OCI-LY7 (cell line): ENCODE measurements around the gene SCRN2. TPM values are rescaled to one million over a fixed set of nuclear protein-coding genes. Genes with fewer than 3 reads are reported as not detected.

Source experiments
- BruUV-seq: library from RNA; stranded (reverse); fragments of 400-500 nt; replicated peaks from 2 replicates; lab custom pipeline; 2021; lab: Mats Ljungman, UMichigan
- CTCF ChIA-PET: fragments of 300-600 bp; sonication (Branson Sonifier 250); formaldehyde crosslinking; loops from one replicate; lab custom pipeline; 2022; ENCODE audit warnings: antibody characterized with exemption; ENCODE audit not compliant: unreplicated experiment; lab: Charles Lee
- POLR2A ChIA-PET: fragments of 300-600 bp; sonication (Branson Sonifier 250); formaldehyde crosslinking; loops from one replicate; lab custom pipeline; 2022; ENCODE audit warnings: antibody characterized with exemption; lab: Charles Lee
- DNase-seq: peaks from one replicate; pipeline ENCODE4 v3.0.0-alpha.2; 2015; ENCODE audit warnings: low spot score
- H2AFZ ChIP-seq: fragments of 200-600 bp; sonication (generic), shearing (Covaris generic); 2 replicates; pipeline ENCODE4 v1.6.1; 2014; ENCODE audit warnings: mild to moderate bottlenecking, antibody characterized with exemption, low read length, moderate library complexity
- H3K27ac ChIP-seq: fragments of 200-600 bp; sonication (generic); 2 replicates; pipeline ENCODE4 v1.5.1; 2014; ENCODE audit warnings: mixed run types, low read depth, mild to moderate bottlenecking, moderate library complexity, low read length, inconsistent platforms; ENCODE audit not compliant: poor library complexity, severe bottlenecking
- H3K36me3 ChIP-seq: fragments of 200-600 bp; sonication (generic); 2 replicates; pipeline ENCODE4 v1.6.1; 2014; ENCODE audit warnings: mild to moderate bottlenecking, antibody characterized with exemption, low read length, moderate library complexity, mixed read lengths; ENCODE audit not compliant: insufficient read depth
- H3K4me1 ChIP-seq: fragments of 200-600 bp; sonication (generic); 2 replicates; pipeline ENCODE4 v1.5.1; 2014; ENCODE audit warnings: mild to moderate bottlenecking, low read length; ENCODE audit not compliant: insufficient read depth, poor library complexity, severe bottlenecking
- H3K4me2 ChIP-seq: fragments of 200-600 bp; sonication (generic); 2 replicates; pipeline ENCODE4 v1.6.1; 2014; ENCODE audit warnings: mild to moderate bottlenecking, low read length
- H3K4me3 ChIP-seq: fragments of 200-600 bp; sonication (generic); 2 replicates; pipeline ENCODE4 v1.5.1; 2014; ENCODE audit warnings: mild to moderate bottlenecking, low read depth, low read length; ENCODE audit not compliant: poor library complexity, severe bottlenecking
- H3K79me2 ChIP-seq: fragments of 200-600 bp; sonication (generic); 2 replicates; pipeline ENCODE4 v1.6.1; 2016; ENCODE audit warnings: low read depth, mild to moderate bottlenecking, low read length, moderate library complexity, mixed read lengths; ENCODE audit not compliant: insufficient read depth
- H3K9me2 ChIP-seq: fragments of 200-600 bp; sonication (generic); 2 replicates; pipeline ENCODE4 v1.6.1; 2016; ENCODE audit warnings: mild to moderate bottlenecking, low read length, mixed read lengths; ENCODE audit not compliant: insufficient read depth
- H3K9me3 ChIP-seq: fragments of 200-600 bp; sonication (generic); 2 replicates; pipeline ENCODE4 v1.6.1; 2014; ENCODE audit warnings: mild to moderate bottlenecking, mixed run types, low read length, mixed read lengths
- H4K20me1 ChIP-seq: fragments of 200-600 bp; sonication (generic); 2 replicates; pipeline ENCODE4 v1.6.1; 2014; ENCODE audit warnings: mild to moderate bottlenecking, antibody characterized with exemption, low read length, moderate library complexity, mixed read lengths; ENCODE audit not compliant: insufficient read depth
- EZH2phosphoT487 ChIP-seq: fragments of 200-600 bp; sonication (generic); IDR thresholded peaks from 2 replicates; pipeline ENCODE4 v1.6.1; 2018; ENCODE audit warnings: low read depth, borderline replicate concordance, mild to moderate bottlenecking, mixed run types, antibody characterized with exemption, low read length, moderate library complexity, mixed read lengths
- intact Hi-C: fragments of 100-400 bp; cut with micrococcal nuclease; formaldehyde crosslinking; loops from one replicate; pipeline ENCODE4 v1.10.0; 2022; ENCODE audit not compliant: unreplicated experiment
- total RNA-seq, 2 experiments: library from RNA; depleted of rRNA in 1 of 2; stranded (reverse); fragments of >200 nt in 1 of 2; shearing (Covaris generic) in 1 of 2; gene quantifications; 2 replicates each; pipeline ENCODE4 v1.2.3, GENCODE V29; 2014 to 2022
- TF ChIP-seq, protein P1 (sequence below): fragments of 200-600 bp; sonication (generic); conservative IDR thresholded peaks from 2 replicates; pipeline ENCODE4 v1.5.1; 2014; ENCODE audit warnings: mild to moderate bottlenecking, antibody characterized with exemption, low read length, moderate library complexity, mixed read lengths

The SCRN2 gene
- total RNA-seq, 2 experiments from 2014 or later: 37.3 to 42.9 TPM

GRCh38 chr17:47830396-47831002 is 10.6 kb downstream of the SCRN2 start:
- ChIA-PET POLR2A (interaction anchor here (1.1 to 1.7 kb wide), 6 partner anchors 9 to 214 kb away, joined by 3 to 13 read pairs (median 5); partner anchors contain the start of genes KPNB1, OSBPL7, SCRN2 and SP2), CTCF (interaction anchor here (1.4 to 1.6 kb wide), 2 partner anchors 8 to 10 kb away, joined by 3 to 4 read pairs; no protein-coding TSS in a partner anchor)
- Histone ChIP-seq H4K20me1 (no peaks in the 10 kb centered on the region), H3K4me2 (peak overlapping the region; percentile 92), H3K9me3 (no peaks in the 10 kb centered on the region), H3K4me3 (peak overlapping the region; percentile 93), H3K4me1 (peaks cover 19% of the 10 kb centered on the region), H2AFZ (peak overlapping the region; percentile 75; the same call in 1 of the 2 replicates), H3K36me3 (peaks cover 30% of the 10 kb centered on the region), H3K27ac (peak overlapping the region; percentile 63), H3K79me2 (peaks cover 21% of the 10 kb centered on the region), H3K9me2 (no peaks in the 10 kb centered on the region)
- no peak for DNase-seq
- no peak for TF ChIP-seq EZH2phosphoT487
- TF ChIP-seq, protein P1, sequence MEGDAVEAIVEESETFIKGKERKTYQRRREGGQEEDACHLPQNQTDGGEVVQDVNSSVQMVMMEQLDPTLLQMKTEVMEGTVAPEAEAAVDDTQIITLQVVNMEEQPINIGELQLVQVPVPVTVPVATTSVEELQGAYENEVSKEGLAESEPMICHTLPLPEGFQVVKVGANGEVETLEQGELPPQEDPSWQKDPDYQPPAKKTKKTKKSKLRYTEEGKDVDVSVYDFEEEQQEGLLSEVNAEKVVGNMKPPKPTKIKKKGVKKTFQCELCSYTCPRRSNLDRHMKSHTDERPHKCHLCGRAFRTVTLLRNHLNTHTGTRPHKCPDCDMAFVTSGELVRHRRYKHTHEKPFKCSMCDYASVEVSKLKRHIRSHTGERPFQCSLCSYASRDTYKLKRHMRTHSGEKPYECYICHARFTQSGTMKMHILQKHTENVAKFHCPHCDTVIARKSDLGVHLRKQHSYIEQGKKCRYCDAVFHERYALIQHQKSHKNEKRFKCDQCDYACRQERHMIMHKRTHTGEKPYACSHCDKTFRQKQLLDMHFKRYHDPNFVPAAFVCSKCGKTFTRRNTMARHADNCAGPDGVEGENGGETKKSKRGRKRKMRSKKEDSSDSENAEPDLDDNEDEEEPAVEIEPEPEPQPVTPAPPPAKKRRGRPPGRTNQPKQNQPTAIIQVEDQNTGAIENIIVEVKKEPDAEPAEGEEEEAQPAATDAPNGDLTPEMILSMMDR: no peak
- no TSS peak for BruUV-seq
- intact Hi-C loops: loop anchor here (1.0 kb wide), 1 partner anchor 9 kb away; the partner anchor contains the start of gene OSBPL7

DNA sequence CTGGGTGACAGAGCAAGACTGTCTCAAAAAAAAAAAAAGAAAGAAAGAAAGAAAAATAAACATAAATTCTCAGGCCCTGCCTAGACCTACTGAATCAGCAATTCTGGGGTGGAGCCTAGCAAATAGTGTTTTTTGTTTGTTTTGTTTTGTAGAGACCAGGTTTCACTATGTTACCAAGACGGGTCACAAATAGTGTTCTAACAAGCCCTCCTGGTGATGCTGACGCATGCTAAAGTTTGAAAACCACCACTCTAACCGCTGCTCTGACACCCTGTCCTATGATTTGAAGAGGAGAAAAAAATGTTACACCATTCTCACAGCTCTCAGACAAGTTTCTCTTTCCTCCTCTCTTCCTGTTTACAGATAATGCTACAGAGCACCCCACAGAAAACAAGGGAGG is 11.2 kb downstream of the SCRN2 start:
- Histone ChIP-seq H3K36me3 (peaks cover 33% of the 10 kb centered on the region), H3K79me2 (peaks cover 21% of the 10 kb centered on the region), H3K9me2 (no peaks in the 10 kb centered on the region), H3K4me1 (peaks cover 19% of the 10 kb centered on the region), H2AFZ (no peak overlapping the region), H4K20me1 (no peaks in the 10 kb centered on the region), H3K27ac (no peak overlapping the region), H3K9me3 (no peaks in the 10 kb centered on the region), H3K4me2 (peak overlapping the region; percentile 92), H3K4me3 (peak overlapping the region; percentile 93)
- CTCF ChIA-PET: no interaction called here
- POLR2A ChIA-PET: interaction anchor here (1.5 kb wide), 1 partner anchor 14 kb away, joined by 4 read pairs; no protein-coding TSS in a partner anchor
- no peak for DNase-seq
- BruUV-seq: no TSS peak
- TF ChIP-seq, protein P1: no peak
- TF ChIP-seq EZH2phosphoT487: no peak
- intact Hi-C loops: no loop called here

GRCh38 chr17:47823519-47823918 is 17.6 kb downstream of the SCRN2 start:
- TF ChIP-seq, protein P1: no peak
- TF ChIP-seq EZH2phosphoT487: no peak
- Histone ChIP-seq H3K9me3 (no peaks in the 10 kb centered on the region), H2AFZ (no peak overlapping the region), H3K4me3 (no peak overlapping the region), H3K27ac (no peak overlapping the region), H3K36me3 (peaks cover 45% of the 10 kb centered on the region), H3K9me2 (no peaks in the 10 kb centered on the region), H3K4me1 (peaks cover 16% of the 10 kb centered on the region), H4K20me1 (no peaks in the 10 kb centered on the region), H3K79me2 (peaks cover 7% of the 10 kb centered on the region; the same call in 1 of the 2 replicates), H3K4me2 (no peak overlapping the region)
- ChIA-PET CTCF (no interaction called here), POLR2A (no interaction called here)
- TSS peak; percentile 73 for BruUV-seq
- intact Hi-C loops: no loop called here
- DNase-seq: no peak
